ENCODE results near the gene ZFP91.

DNA sequence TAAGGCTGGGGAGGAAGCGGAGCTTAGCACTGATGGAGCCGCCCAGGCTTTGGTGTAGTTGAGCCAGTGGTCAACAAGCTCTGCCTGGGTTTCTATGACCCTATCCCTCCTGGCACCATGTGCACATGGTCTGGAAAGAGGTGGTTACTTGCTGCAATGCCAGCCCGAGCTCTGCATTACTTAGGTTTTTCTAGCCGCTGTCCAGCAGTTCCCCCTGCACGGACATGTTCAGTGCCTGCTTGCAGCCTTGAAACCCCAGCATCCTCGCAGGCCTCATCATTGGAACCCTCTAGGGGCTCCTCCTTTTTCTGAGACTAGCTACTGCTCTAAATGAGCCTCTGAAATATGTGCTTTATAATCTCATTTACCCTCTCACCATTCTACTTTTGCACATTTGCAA lies 60.2 kb downstream of the ZFP91 start:
- TF ChIP-seq CTCF (IDR thresholded peaks at IDR 0.05) (no peak), EZH2phosphoT487 (IDR thresholded peaks at IDR 0.05) (no peak)
